PC-3 (cell line): ENCODE data around the gene FAM168B. TPM values are rescaled to one million over a fixed set of nuclear protein-coding genes. Genes with fewer than 3 reads are reported as not detected.
A peak's percentile ranks its signal among the peaks of the same experiment; 100 is the strongest.

Experiments
- ATAC-seq: fragments of 200-7000 bp; cut with Tn5 transposase; 2 replicates; pipeline ENCODE4 v1.9.1; 2020; ENCODE audit warnings: mild to moderate bottlenecking, moderate library complexity
- BruUV-seq: library from RNA; stranded (reverse); fragments of 400-500 nt; replicated peaks from 2 replicates; lab custom pipeline; 2021; lab: Mats Ljungman, UMichigan
- CTCF ChIA-PET: fragments of 300-600 bp; sonication (Branson Sonifier 250); formaldehyde crosslinking; loops from one replicate; lab custom pipeline; 2022; ENCODE audit warnings: antibody characterized with exemption; lab: Charles Lee
- POLR2A ChIA-PET: fragments of 300-600 bp; sonication (Branson Sonifier 250); formaldehyde crosslinking; loops from one replicate; lab custom pipeline; 2022; ENCODE audit warnings: antibody characterized with exemption; ENCODE audit not compliant: unreplicated experiment; lab: Charles Lee
- DNase-seq: peaks from one replicate; pipeline ENCODE4 v3.0.0-alpha.2; 2015
- H2AFZ ChIP-seq: fragments of 300-600 bp; sonication (generic); 2 replicates; pipeline ENCODE4 v1.6.0; 2016; ENCODE audit warnings: antibody characterized with exemption, low read length
- H3F3A ChIP-seq: fragments of 300-600 bp; sonication (generic); one replicate; pipeline ENCODE4 v1.6.0; 2017; ENCODE audit warnings: antibody characterized with exemption, low read length, control low read depth, mild to moderate bottlenecking; ENCODE audit not compliant: unreplicated experiment
- H3K27ac ChIP-seq: fragments of 300-600 bp; sonication (generic); 2 replicates; pipeline ENCODE4 v1.5.1; 2016; ENCODE audit warnings: mild to moderate bottlenecking, low read length
- H3K27me3 ChIP-seq: fragments of 300-600 bp; sonication (generic); 2 replicates; pipeline ENCODE4 v1.6.1; 2016; ENCODE audit warnings: low read length, mixed read lengths
- H3K36me3 ChIP-seq: fragments of 300-600 bp; sonication (generic); 2 replicates; pipeline ENCODE4 v1.6.1; 2016; ENCODE audit warnings: low read depth, mixed run types, low read length, mixed read lengths
- H3K4me1 ChIP-seq: fragments of 300-600 bp; sonication (generic); 2 replicates; pipeline ENCODE4 v1.5.1; 2016; ENCODE audit warnings: low read length; ENCODE audit not compliant: insufficient read depth
- H3K4me2 ChIP-seq: fragments of 300-600 bp; sonication (generic); 2 replicates; pipeline ENCODE4 v1.6.0; 2016; ENCODE audit warnings: low read length
- H3K4me3 ChIP-seq: fragments of 300-600 bp; sonication (generic); 2 replicates; pipeline ENCODE4 v1.5.1; 2016; ENCODE audit warnings: mild to moderate bottlenecking, low read length, mixed read lengths
- H3K79me2 ChIP-seq: fragments of 300-600 bp; sonication (generic); 2 replicates; pipeline ENCODE4 v1.6.1; 2017; ENCODE audit warnings: low read length, mixed read lengths
- H3K9ac ChIP-seq: fragments of 300-600 bp; sonication (generic); 2 replicates; pipeline ENCODE4 v1.6.0; 2016; ENCODE audit warnings: mild to moderate bottlenecking, low read length
- H3K9me2 ChIP-seq: fragments of 300-600 bp; sonication (generic); replicated peaks from 2 replicates; pipeline ENCODE4 v1.6.1; 2016; ENCODE audit warnings: mixed run types, low read length, mixed read lengths
- H3K9me3 ChIP-seq: fragments of 300-600 bp; sonication (generic); 2 replicates; pipeline ENCODE4 v1.6.1; 2016; ENCODE audit warnings: low read length, mixed read lengths
- H4K20me1 ChIP-seq: fragments of 300-600 bp; sonication (generic); 2 replicates; pipeline ENCODE4 v1.6.1; 2016; ENCODE audit warnings: low read length, mixed read lengths
- EZH2 ChIP-seq: fragments of 300-600 bp; sonication (generic); IDR thresholded peaks from one replicate; pipeline ENCODE4 v1.6.1; 2017; ENCODE audit warnings: antibody characterized with exemption, mild to moderate bottlenecking, low read length; ENCODE audit not compliant: unreplicated experiment
- EZH2phosphoT487 ChIP-seq: fragments of 300-600 bp; sonication (generic); IDR thresholded peaks from 2 replicates; pipeline ENCODE4 v1.6.1; 2018; ENCODE audit warnings: mild to moderate bottlenecking, antibody characterized with exemption, low read length, borderline replicate concordance
- intact Hi-C: fragments of 100-400 bp; cut with micrococcal nuclease; formaldehyde crosslinking; loops from 2 replicates; pipeline ENCODE4 v1.9.0; 2023
- total RNA-seq: library from RNA; depleted of rRNA; stranded (reverse); fragments of >200 nt; gene quantifications from 2 replicates; pipeline ENCODE4 v1.2.3, GENCODE V29; 2014
- TF ChIP-seq, protein P1 (sequence below): fragments of 300-600 bp; sonication (generic); conservative IDR thresholded peaks from 2 replicates; pipeline ENCODE4 v1.5.1; 2017; ENCODE audit warnings: antibody characterized with exemption, low read depth, mild to moderate bottlenecking, low read length

FAM168B gene
- total RNA-seq, 1 experiment from 2014 or later: 91.7 TPM

- H3K4me3 ChIP-seq: no peak overlapping the region
- H3K27ac ChIP-seq: no peak overlapping the region
- no peaks in the 10 kb centered on the region for H3K27me3 ChIP-seq
- H4K20me1 ChIP-seq: no peaks in the 10 kb centered on the region
- no peaks in the 10 kb centered on the region for H3K79me2 ChIP-seq
- H3K9me2 ChIP-seq: no peaks in the 10 kb centered on the region
- intact Hi-C loops: no loop called here
- H2AFZ ChIP-seq: no peak overlapping the region
- H3K9me3 ChIP-seq: no peaks in the 10 kb centered on the region
- CTCF ChIA-PET: no interaction called here
- no peak for ATAC-seq
- peaks cover 17% of the 10 kb centered on the region; the same call in 1 of the 2 replicates for H3K36me3 ChIP-seq
- no peak overlapping the region for H3K9ac ChIP-seq
- DNase-seq: no peak
- no peaks in the 10 kb centered on the region for H3F3A ChIP-seq
- no TSS peak for BruUV-seq
- TF ChIP-seq, protein P1, sequence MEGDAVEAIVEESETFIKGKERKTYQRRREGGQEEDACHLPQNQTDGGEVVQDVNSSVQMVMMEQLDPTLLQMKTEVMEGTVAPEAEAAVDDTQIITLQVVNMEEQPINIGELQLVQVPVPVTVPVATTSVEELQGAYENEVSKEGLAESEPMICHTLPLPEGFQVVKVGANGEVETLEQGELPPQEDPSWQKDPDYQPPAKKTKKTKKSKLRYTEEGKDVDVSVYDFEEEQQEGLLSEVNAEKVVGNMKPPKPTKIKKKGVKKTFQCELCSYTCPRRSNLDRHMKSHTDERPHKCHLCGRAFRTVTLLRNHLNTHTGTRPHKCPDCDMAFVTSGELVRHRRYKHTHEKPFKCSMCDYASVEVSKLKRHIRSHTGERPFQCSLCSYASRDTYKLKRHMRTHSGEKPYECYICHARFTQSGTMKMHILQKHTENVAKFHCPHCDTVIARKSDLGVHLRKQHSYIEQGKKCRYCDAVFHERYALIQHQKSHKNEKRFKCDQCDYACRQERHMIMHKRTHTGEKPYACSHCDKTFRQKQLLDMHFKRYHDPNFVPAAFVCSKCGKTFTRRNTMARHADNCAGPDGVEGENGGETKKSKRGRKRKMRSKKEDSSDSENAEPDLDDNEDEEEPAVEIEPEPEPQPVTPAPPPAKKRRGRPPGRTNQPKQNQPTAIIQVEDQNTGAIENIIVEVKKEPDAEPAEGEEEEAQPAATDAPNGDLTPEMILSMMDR: no peak
- TF ChIP-seq EZH2 (no peak), EZH2phosphoT487 (no peak)
- no peaks in the 10 kb centered on the region for H3K4me1 ChIP-seq
- POLR2A ChIA-PET: no interaction called here
- H3K4me2 ChIP-seq: no peak overlapping the region
Measured at GRCh38 chr2:131043199-131044074, 49.8 kb downstream of the FAM168B start.

- ChIA-PET CTCF (no interaction called here), POLR2A (no interaction called here)
- ATAC-seq (peak; percentile 12; the same call in 1 of the 2 replicates), DNase-seq (peak; percentile 23)
- H2AFZ ChIP-seq: no peak overlapping the region
- no peak overlapping the region for H3K4me2 ChIP-seq
- no peaks in the 10 kb centered on the region for H3K9me2 ChIP-seq
- no peaks in the 10 kb centered on the region for H3K27me3 ChIP-seq
- H3K79me2 ChIP-seq: no peaks in the 10 kb centered on the region
- intact Hi-C loops: no loop called here
- BruUV-seq: no TSS peak
- no peaks in the 10 kb centered on the region for H3K4me1 ChIP-seq
- TF ChIP-seq, protein P1: no peak
- TF ChIP-seq EZH2 (no peak), EZH2phosphoT487 (no peak)
- H3F3A ChIP-seq: no peaks in the 10 kb centered on the region
- H3K9ac ChIP-seq: no peak overlapping the region
- H3K9me3 ChIP-seq: no peaks in the 10 kb centered on the region
- no peaks in the 10 kb centered on the region for H4K20me1 ChIP-seq
- no peak overlapping the region for H3K4me3 ChIP-seq
- no peak overlapping the region for H3K27ac ChIP-seq
- H3K36me3 ChIP-seq: peaks cover 7% of the 10 kb centered on the region; the same call in 1 of the 2 replicates
Measured at GRCh38 chr2:131042148-131042775, 51.0 kb downstream of the FAM168B start.
